MCF 10A (cell line): ENCODE measurements around the gene TF. TPM values are rescaled to one million over a fixed set of nuclear protein-coding genes. Genes with fewer than 3 reads are reported as not detected.

Source experiments
- BruUV-seq: library from RNA; stranded (reverse); fragments of 400-500 nt; replicated peaks from 2 replicates; lab custom pipeline; 2021; lab: Mats Ljungman, UMichigan
- CTCF ChIA-PET: fragments of 300-600 bp; sonication (Branson Sonifier 250); formaldehyde crosslinking; extraction: SDS; loops from one replicate; lab custom pipeline; 2021; ENCODE audit warnings: antibody characterized with exemption, inconsistent platforms; lab: Yijun Ruan, JAX
- POLR2A ChIA-PET: fragments of 300-600, 350-650 bp; sonication (Branson Sonifier 250); formaldehyde crosslinking; extraction: SDS; loops from one replicate; lab custom pipeline; 2020; ENCODE audit warnings: antibody characterized with exemption, inconsistent platforms; lab: Yijun Ruan, JAX
- DNase-seq: peaks from one replicate; pipeline ENCODE4 v3.0.0-alpha.2; 2018; ENCODE audit not compliant: unreplicated experiment
- H3K27ac Mint-ChIP-seq: one replicate; pipeline ENCODE4 v1.8.0; 2022; ENCODE audit warnings: mild to moderate bottlenecking, low read depth, mixed read lengths; ENCODE audit not compliant: unreplicated experiment
- H3K27me3 Mint-ChIP-seq: one replicate; pipeline ENCODE4 v1.8.0; 2022; ENCODE audit warnings: mixed read lengths; ENCODE audit not compliant: insufficient read depth, unreplicated experiment
- H3K36me3 Mint-ChIP-seq: one replicate; pipeline ENCODE4 v1.8.0; 2022; ENCODE audit warnings: mild to moderate bottlenecking, moderate library complexity, mixed read lengths; ENCODE audit not compliant: insufficient read depth, unreplicated experiment
- H3K4me1 Mint-ChIP-seq: one replicate; pipeline ENCODE4 v1.8.0; 2022; ENCODE audit warnings: mixed read lengths; ENCODE audit not compliant: insufficient read depth, unreplicated experiment
- H3K4me3 Mint-ChIP-seq: one replicate; pipeline ENCODE4 v1.8.0; 2022; ENCODE audit warnings: mild to moderate bottlenecking, moderate library complexity, mixed read lengths; ENCODE audit not compliant: unreplicated experiment
- H3K9me3 Mint-ChIP-seq: one replicate; pipeline ENCODE4 v1.8.0; 2022; ENCODE audit warnings: mixed read lengths; ENCODE audit not compliant: unreplicated experiment
- CTCF ChIP-seq: fragments of 200-600 bp; IDR thresholded peaks from one replicate; pipeline ENCODE4 v1.8.0; 2022; ENCODE audit warnings: antibody characterized with exemption, mild to moderate bottlenecking; ENCODE audit not compliant: unreplicated experiment
- intact Hi-C: fragments of 100-400 bp; cut with micrococcal nuclease; formaldehyde crosslinking; loops from 2 replicates; pipeline ENCODE4 v1.14.1; 2022
- total RNA-seq: library from RNA; stranded (reverse); gene quantifications from 2 replicates; pipeline ENCODE4 v1.2.3, GENCODE V29; 2022

TF gene
- total RNA-seq, 1 experiment from 2014 or later, result 0.19 TPM

- H3K4me1 Mint-ChIP-seq, result no peaks in the 10 kb centered on the region
- no peak overlapping the region for H3K4me3 Mint-ChIP-seq
- no peak for TF ChIP-seq CTCF
- CTCF ChIA-PET, result interaction anchor here (0.8 kb wide), 1 partner anchor 17 kb away, joined by 3 read pairs; no protein-coding TSS in a partner anchor
- intact Hi-C loops, result no loop called here
- H3K9me3 Mint-ChIP-seq, result no peaks in the 10 kb centered on the region
- no TSS peak for BruUV-seq
- no peaks in the 10 kb centered on the region for H3K36me3 Mint-ChIP-seq
- POLR2A ChIA-PET, result no interaction called here
- no peak for DNase-seq
- H3K27ac Mint-ChIP-seq, result no peak overlapping the region
- H3K27me3 Mint-ChIP-seq, result no peaks in the 10 kb centered on the region
These were observed 87.9 kb downstream of the TF start for GRCh38 chr3:133833880-133834620.

DNA sequence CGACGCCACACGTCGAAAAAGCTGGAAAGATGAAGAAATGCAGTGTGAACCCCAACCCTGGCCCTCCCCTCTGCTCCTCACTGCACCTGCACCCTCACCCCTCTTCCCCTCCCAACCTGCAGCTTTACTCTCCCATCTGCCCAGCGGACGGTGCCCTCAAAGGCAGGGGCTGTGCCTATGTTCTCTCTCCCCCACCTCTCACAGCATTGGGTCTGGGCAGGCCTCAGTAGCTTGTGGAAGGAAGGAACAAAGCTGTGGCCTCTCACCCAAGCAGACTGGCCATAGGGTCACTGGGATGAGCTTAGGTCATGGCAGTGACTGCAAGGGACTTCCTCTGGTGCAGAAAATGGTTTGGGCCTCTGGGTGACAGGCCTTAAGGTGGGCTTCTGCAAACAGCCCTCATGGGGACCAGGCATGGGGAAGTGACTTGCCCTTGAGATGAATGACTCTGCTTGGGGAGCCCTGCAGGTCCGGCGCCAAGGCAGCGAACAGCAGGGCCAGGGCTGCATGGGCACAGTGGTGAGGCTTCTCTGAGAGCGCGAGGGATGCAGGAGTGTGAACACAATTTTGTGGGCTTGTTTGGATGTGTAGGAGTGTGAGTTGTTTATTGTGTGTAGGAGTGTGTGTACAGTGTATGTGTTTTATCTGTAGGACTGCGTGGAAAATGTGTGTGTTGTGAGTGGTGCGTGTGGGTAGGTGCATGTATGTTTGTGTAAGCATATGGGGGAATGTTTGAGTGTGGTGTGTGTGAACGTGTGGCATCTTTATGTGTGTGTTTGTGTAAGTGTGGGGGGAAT, 88.6 kb downstream of the TF start:
- H3K9me3 Mint-ChIP-seq, result no peaks in the 10 kb centered on the region
- H3K4me1 Mint-ChIP-seq, result no peaks in the 10 kb centered on the region
- DNase-seq, result no peak
- H3K27me3 Mint-ChIP-seq, result no peaks in the 10 kb centered on the region
- no peak overlapping the region for H3K4me3 Mint-ChIP-seq
- ChIA-PET CTCF (no interaction called here), POLR2A (no interaction called here)
- intact Hi-C loops, result no loop called here
- no peaks in the 10 kb centered on the region for H3K36me3 Mint-ChIP-seq
- no peak for TF ChIP-seq CTCF
- no TSS peak for BruUV-seq
- H3K27ac Mint-ChIP-seq, result no peak overlapping the region

- no peak overlapping the region for H3K27ac Mint-ChIP-seq
- CTCF ChIA-PET, result interaction anchor here (0.5 kb wide), 1 partner anchor 34 kb away, joined by 4 read pairs; no protein-coding TSS in a partner anchor
- no peak overlapping the region for H3K4me3 Mint-ChIP-seq
- no peaks in the 10 kb centered on the region for H3K27me3 Mint-ChIP-seq
- no peak for TF ChIP-seq CTCF
- no peaks in the 10 kb centered on the region for H3K4me1 Mint-ChIP-seq
- intact Hi-C loops, result no loop called here
- POLR2A ChIA-PET, result no interaction called here
- DNase-seq, result no peak
- H3K9me3 Mint-ChIP-seq, result no peaks in the 10 kb centered on the region
- BruUV-seq, result no TSS peak
- no peaks in the 10 kb centered on the region for H3K36me3 Mint-ChIP-seq
These were observed 89.2 kb downstream of the TF start for GRCh38 chr3:133835418-133835743.

DNA sequence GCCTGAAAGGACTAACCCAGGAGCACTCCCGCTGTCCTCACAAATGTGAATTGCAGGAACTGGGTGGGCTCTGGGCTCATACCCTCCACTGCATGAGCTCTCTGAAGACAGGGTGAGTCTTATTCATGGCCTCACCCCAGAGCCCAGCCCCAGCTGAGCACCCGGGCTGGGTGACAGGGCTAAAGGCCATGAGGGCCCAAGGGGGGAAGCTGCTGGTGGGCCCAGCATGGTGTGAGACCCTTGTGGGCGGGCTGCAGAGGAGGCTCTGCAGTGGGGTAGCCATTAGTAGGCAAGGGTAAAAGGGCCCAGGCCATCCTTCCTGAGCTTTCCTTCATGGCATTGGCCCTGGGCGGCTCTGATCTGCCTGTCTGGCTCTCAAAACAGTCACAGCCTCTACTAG, 89.8 kb downstream of the TF start:
- TF ChIP-seq CTCF, result no peak
- intact Hi-C loops, result no loop called here

More for the DNA sequence above, 89.8 kb downstream of the TF start:
- H3K4me3 Mint-ChIP-seq, result no peak overlapping the region
- POLR2A ChIA-PET, result no interaction called here
- BruUV-seq, result no TSS peak
- H3K27ac Mint-ChIP-seq, result no peak overlapping the region
- no peaks in the 10 kb centered on the region for H3K27me3 Mint-ChIP-seq
- no peak for DNase-seq
- CTCF ChIA-PET, result interaction anchor here (0.5 to 0.7 kb wide), 2 partner anchors 18 to 35 kb away, joined by 3 to 4 read pairs; no protein-coding TSS in a partner anchor
- no peaks in the 10 kb centered on the region for H3K36me3 Mint-ChIP-seq
- H3K9me3 Mint-ChIP-seq, result no peaks in the 10 kb centered on the region
- H3K4me1 Mint-ChIP-seq, result no peaks in the 10 kb centered on the region
